H9 (cell line): Measurements from ENCODE around the gene CUEDC2. TPM values are rescaled to one million over a fixed set of nuclear protein-coding genes. Genes with fewer than 3 reads are reported as not detected.

Source experiments
- DNase-seq: peaks from one replicate; pipeline ENCODE4 v3.0.0-alpha.2; 2017
- H2AFZ ChIP-seq: one replicate; pipeline ENCODE4 v1.6.1; 2013; ENCODE audit warnings: mild to moderate bottlenecking, low read length, control low read depth, moderate library complexity
- H2AK5ac ChIP-seq: 2 replicates; pipeline ENCODE4 v1.6.1; 2013; ENCODE audit warnings: low read length, control low read depth, mixed read lengths; ENCODE audit not compliant: insufficient read length
- H2BK120ac ChIP-seq: one replicate; pipeline ENCODE4 v1.6.1; 2013; ENCODE audit warnings: low read depth, mild to moderate bottlenecking, low read length, control low read depth, inconsistent platforms; ENCODE audit not compliant: poor library complexity, severe bottlenecking
- H2BK12ac ChIP-seq: 2 replicates; pipeline ENCODE4 v1.6.1; 2013; ENCODE audit warnings: low read length, control low read depth, mixed read lengths, low read depth; ENCODE audit not compliant: insufficient read length
- H2BK15ac ChIP-seq: 2 replicates; pipeline ENCODE4 v1.6.1; 2013; ENCODE audit warnings: low read depth, low read length, control low read depth
- H2BK20ac ChIP-seq: one replicate; pipeline ENCODE4 v1.6.1; 2013; ENCODE audit warnings: low read depth, mild to moderate bottlenecking, low read length, control low read depth, inconsistent platforms; ENCODE audit not compliant: poor library complexity, severe bottlenecking
- H2BK5ac ChIP-seq: 2 replicates; pipeline ENCODE4 v1.6.1; 2013; ENCODE audit warnings: low read length, control low read depth, mixed read lengths; ENCODE audit not compliant: insufficient read length
- H3K14ac ChIP-seq: 2 replicates; pipeline ENCODE4 v1.6.1; 2013; ENCODE audit warnings: low read length, control low read depth; ENCODE audit not compliant: insufficient read depth
- H3K18ac ChIP-seq: 2 replicates; pipeline ENCODE4 v1.6.1; 2013; ENCODE audit warnings: low read depth, mild to moderate bottlenecking, mixed read lengths, low read length, control low read depth; ENCODE audit not compliant: insufficient read length
- H3K23ac ChIP-seq: 2 replicates; pipeline ENCODE4 v1.6.1; 2013; ENCODE audit warnings: low read length, control low read depth, mixed read lengths, low read depth; ENCODE audit not compliant: insufficient read length
- H3K23me2 ChIP-seq: 2 replicates; pipeline ENCODE4 v1.6.1; 2013; ENCODE audit warnings: low read depth, mild to moderate bottlenecking, mixed read lengths, low read length, control low read depth; ENCODE audit not compliant: insufficient read length, poor library complexity, severe bottlenecking
- H3K27ac ChIP-seq: 2 replicates; pipeline ENCODE4 v1.5.1; 2013; ENCODE audit warnings: low read length, control low read depth, mixed read lengths, low read depth; ENCODE audit not compliant: insufficient read length
- H3K27me3 ChIP-seq: 2 replicates; pipeline ENCODE4 v1.6.1; 2013; ENCODE audit warnings: low read length, control low read depth, inconsistent platforms; ENCODE audit not compliant: insufficient read depth
- H3K4ac ChIP-seq: 2 replicates; pipeline ENCODE4 v1.6.1; 2013; ENCODE audit warnings: low read depth, mild to moderate bottlenecking, control low read depth, inconsistent platforms, low read length, moderate library complexity
- H3K4me1 ChIP-seq: 2 replicates; pipeline ENCODE4 v1.6.1; 2013; ENCODE audit warnings: low read length, control low read depth, inconsistent platforms; ENCODE audit not compliant: insufficient read depth
- H3K4me2 ChIP-seq: 2 replicates; pipeline ENCODE4 v1.6.1; 2013; ENCODE audit warnings: low read length, control low read depth, mixed read lengths; ENCODE audit not compliant: insufficient read length, insufficient read depth
- H3K56ac ChIP-seq: 2 replicates; pipeline ENCODE4 v1.6.1; 2013; ENCODE audit warnings: low read depth, mild to moderate bottlenecking, mixed read lengths, low read length, control low read depth; ENCODE audit not compliant: insufficient read length
- H3K79me1 ChIP-seq: 2 replicates; pipeline ENCODE4 v1.6.1; 2013; ENCODE audit warnings: low read depth, mild to moderate bottlenecking, moderate library complexity, low read length, control low read depth, inconsistent platforms; ENCODE audit not compliant: insufficient read depth, poor library complexity, severe bottlenecking
- H3K79me2 ChIP-seq: 2 replicates; pipeline ENCODE4 v1.6.1; 2013; ENCODE audit warnings: low read length, control low read depth, inconsistent platforms; ENCODE audit not compliant: insufficient read depth
- H3K9ac ChIP-seq: 2 replicates; pipeline ENCODE4 v1.6.1; 2013; ENCODE audit warnings: low read length, control low read depth, mixed read lengths; ENCODE audit not compliant: insufficient read length; ENCODE audit errors: extremely low read depth
- H3K9me3 ChIP-seq: one replicate; pipeline ENCODE4 v1.6.1; 2013; ENCODE audit warnings: low read depth, low read length, inconsistent platforms; ENCODE audit not compliant: control insufficient read depth
- H3T11ph ChIP-seq: one replicate; pipeline ENCODE4 v1.6.1; 2013; ENCODE audit warnings: mild to moderate bottlenecking, low read length, control low read depth, inconsistent platforms
- H4K20me1 ChIP-seq: one replicate; pipeline ENCODE4 v1.6.1; 2013; ENCODE audit not compliant: control insufficient read depth, insufficient read length, insufficient read depth
- H4K5ac ChIP-seq: 2 replicates; pipeline ENCODE4 v1.6.1; 2013; ENCODE audit warnings: low read depth, mild to moderate bottlenecking, mixed read lengths, low read length, control low read depth; ENCODE audit not compliant: insufficient read length
- H4K8ac ChIP-seq: replicated peaks from 2 replicates; pipeline ENCODE4 v1.6.1; 2013; ENCODE audit warnings: low read length, control low read depth, mixed read lengths, low read depth; ENCODE audit not compliant: insufficient read length
- H4K91ac ChIP-seq: 2 replicates; pipeline ENCODE4 v1.6.1; 2013; ENCODE audit warnings: low read depth, mild to moderate bottlenecking, moderate library complexity, mixed read lengths, low read length, control low read depth; ENCODE audit not compliant: insufficient read length
- H3K27ac Mint-ChIP-seq, 3 experiments: 2 replicates in 2 of 3; 3 replicates in 1 of 3; pipeline ENCODE4 v1.8.0; 2020 to 2021; ENCODE audit warnings: mixed read lengths in 3 of 3, mild to moderate bottlenecking in 1 of 3, moderate library complexity in 1 of 3
- H3K27me3 Mint-ChIP-seq: 2 replicates; pipeline ENCODE4 v1.8.0; 2021; ENCODE audit warnings: low read depth, mild to moderate bottlenecking, moderate library complexity, mixed read lengths
- H3K36me3 Mint-ChIP-seq, 3 experiments: 2 replicates in 2 of 3; 3 replicates in 1 of 3; pipeline ENCODE4 v1.8.0; 2020 to 2021; ENCODE audit warnings: low read depth in 3 of 3, mixed read lengths in 3 of 3; ENCODE audit not compliant: insufficient read depth in 1 of 3
- H3K4me1 Mint-ChIP-seq, 2 experiments: 2 replicates each; pipeline ENCODE4 v1.8.0; 2020; ENCODE audit warnings: mixed read lengths in 2 of 2
- H3K4me3 Mint-ChIP-seq, 2 experiments: 2 replicates in 1 of 2; 3 replicates in 1 of 2; pipeline ENCODE4 v1.8.0; 2020 to 2021; ENCODE audit warnings: mild to moderate bottlenecking in 2 of 2, mixed read lengths in 2 of 2, moderate library complexity in 1 of 2
- H3K9me3 Mint-ChIP-seq, 2 experiments: 2 replicates in 1 of 2; 3 replicates in 1 of 2; pipeline ENCODE4 v1.8.0; 2020; ENCODE audit warnings: mild to moderate bottlenecking in 2 of 2, mixed read lengths in 2 of 2, moderate library complexity in 1 of 2
- CTCF ChIP-seq: fragments of 200-600 bp; sonication (generic); conservative IDR thresholded peaks from 3 replicates; pipeline ENCODE4 v1.8.0; 2021; ENCODE audit warnings: antibody characterized with exemption, mild to moderate bottlenecking
- WGBS: extraction: QIAGEN DNeasy Blood & Tissue Kit; methylation state at CpG from one replicate; pipeline ENCODE4 v1.1.7; 2013; ENCODE audit warnings: missing lambda C conversion rate, low lambda C conversion rate, mixed read lengths; ENCODE audit not compliant: insufficient read length; ENCODE audit errors: extremely low coverage; 5-methylcytosine and 5-hydroxymethylcytosine counted together
- total RNA-seq: library from RNA; stranded (reverse); gene quantifications from 2 replicates; pipeline ENCODE4 v1.2.1, GENCODE V29; 2021

The CUEDC2 gene
- total RNA-seq, 1 experiment from 2014 or later, result 41.2 TPM

GRCh38 chr10:102394801-102395399 lies 37.5 kb downstream of the CUEDC2 start:
- Histone ChIP-seq H3K79me1 (no peaks in the 10 kb centered on the region), H3K9ac (no peak overlapping the region), H3K9me3 (no peaks in the 10 kb centered on the region), H3K27me3 (peaks cover 11% of the 10 kb centered on the region; the same call in 1 of the 2 replicates), H3K56ac (no peak overlapping the region), H3K23me2 (peaks cover 17% of the 10 kb centered on the region), H3K4me2 (peak overlapping the region; percentile 69), H4K5ac (no peak overlapping the region), H3K4me1 (no peaks in the 10 kb centered on the region), H2AK5ac (no peak overlapping the region), H4K91ac (no peak overlapping the region), H3K18ac (peak overlapping the region; percentile 8), H3K4ac (no peak overlapping the region), H3T11ph (no peak overlapping the region), H2BK20ac (no peak overlapping the region), H3K14ac (peak overlapping the region; percentile 2; the same call in 1 of the 2 replicates), H4K8ac (no peak overlapping the region), H2BK12ac (no peak overlapping the region), H2AFZ (no peak overlapping the region), H2BK15ac (no peak overlapping the region), H3K23ac (no peak overlapping the region), H2BK120ac (no peak overlapping the region), H3K79me2 (no peaks in the 10 kb centered on the region), H4K20me1 (peaks cover 4% of the 10 kb centered on the region), H2BK5ac (no peak overlapping the region), H3K27ac (no peak overlapping the region)
- TF ChIP-seq CTCF, result no peak
- Mint-ChIP-seq H3K36me3 (peaks cover 0 to 12% (median 10%) of the 10 kb centered on the region in 3 experiments; a peak in 6 of 7 replicates), H3K27me3 (peaks cover 65% of the 10 kb centered on the region), H3K4me1 (peaks cover 35 to 48% of the 10 kb centered on the region in 2 experiments), H3K4me3 (peak overlapping the region; percentile 73 to 79), H3K9me3 (no peaks in the 10 kb centered on the region), H3K27ac (peak overlapping the region in 1 of 3 experiments; percentile 69; a peak in 1 of 7 replicates)
- DNase-seq, result no peak
- no CpG with 5 or more reads among the region's 35 CpGs for WGBS
